DMS79 (cell line): ENCODE results near the gene CDK15.
"Not testable (repeated sequence)": the region's sequence is repeated elsewhere in the genome, so short reads cannot be mapped to it uniquely, and the experiment has no call there.

Source experiments
- DNase-seq: peaks from one replicate; lab custom pipeline; 2025; lab: John Stamatoyannopoulos, UW

CDK15 gene

GRCh38 chr2:201806442-201807170 lies at the start of gene CDK15:
CDK15 (plus strand) TSS chr2:201806537; CDS start chr2:201806665, 128 bp downstream.
- DNase-seq = no peak

GRCh38 chr2:201758234-201758633 lies 48.1 kb upstream of the CDK15 start:
- DNase-seq = no peak

DNA sequence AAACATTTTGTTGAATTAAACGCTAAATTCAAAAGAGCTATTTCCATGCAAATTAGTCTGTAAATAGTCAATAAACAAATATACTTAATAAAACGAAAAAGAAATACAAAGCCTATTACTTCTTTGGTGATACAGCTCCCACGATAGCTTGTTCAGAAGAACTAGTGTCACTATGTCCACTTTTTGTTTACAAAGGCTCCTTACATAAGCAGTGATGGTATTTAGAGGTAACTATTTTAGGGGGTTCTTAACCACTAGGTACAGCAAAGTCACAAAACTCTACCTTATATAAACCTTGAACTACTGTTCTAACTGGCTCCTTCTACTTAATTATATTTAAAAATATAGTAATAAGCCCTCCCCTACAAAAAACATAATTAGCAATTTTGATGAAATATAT lies 47.5 kb upstream of the CDK15 start:
- DNase-seq = no peak

DNA sequence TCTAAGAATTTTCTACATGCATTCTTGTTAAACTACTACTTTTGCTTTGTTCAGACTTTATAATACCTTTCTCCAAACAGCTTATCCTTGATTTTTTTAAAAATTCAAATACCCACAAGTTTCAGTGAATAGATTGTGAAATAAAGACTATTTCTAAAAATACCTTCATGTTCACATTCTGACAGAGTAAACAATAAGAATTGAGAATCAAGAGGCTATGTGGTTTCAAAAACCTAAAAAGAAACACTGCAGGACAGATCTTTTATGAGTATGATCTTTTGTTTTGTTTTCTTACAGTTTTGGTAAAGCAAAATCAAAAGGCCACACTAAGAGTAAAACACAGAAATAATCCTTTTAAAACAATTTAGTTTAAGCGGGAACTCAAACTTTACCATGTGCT lies 46.8 kb upstream of the CDK15 start:
- DNase-seq = no peak

GRCh38 chr2:201761101-201761500 lies 45.2 kb upstream of the CDK15 start:
- no peak for DNase-seq

DNA sequence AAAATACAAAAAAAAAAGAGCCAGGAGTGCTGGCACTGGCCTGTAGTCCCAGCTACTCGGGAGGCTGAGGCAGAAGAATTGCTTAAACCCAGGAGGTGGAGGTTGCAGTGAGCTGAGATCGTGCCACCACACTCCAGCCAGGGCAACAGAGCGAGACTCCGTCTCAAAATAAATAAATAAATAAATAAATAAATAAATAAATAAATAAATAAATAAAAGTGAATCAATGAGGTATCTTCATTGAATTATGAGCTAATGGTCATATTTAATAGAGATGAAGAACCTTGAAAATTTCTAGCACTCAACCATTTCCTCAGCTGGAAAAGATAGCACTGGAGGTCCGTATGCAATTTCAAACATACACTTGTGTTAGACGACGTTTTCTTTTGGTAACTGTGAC lies 41.9 kb upstream of the CDK15 start:
- DNase-seq = not testable (repeated sequence)

- DNase-seq = no peak
Measured at GRCh38 chr2:201765799-201766198, 40.5 kb upstream of the CDK15 start.

DNA sequence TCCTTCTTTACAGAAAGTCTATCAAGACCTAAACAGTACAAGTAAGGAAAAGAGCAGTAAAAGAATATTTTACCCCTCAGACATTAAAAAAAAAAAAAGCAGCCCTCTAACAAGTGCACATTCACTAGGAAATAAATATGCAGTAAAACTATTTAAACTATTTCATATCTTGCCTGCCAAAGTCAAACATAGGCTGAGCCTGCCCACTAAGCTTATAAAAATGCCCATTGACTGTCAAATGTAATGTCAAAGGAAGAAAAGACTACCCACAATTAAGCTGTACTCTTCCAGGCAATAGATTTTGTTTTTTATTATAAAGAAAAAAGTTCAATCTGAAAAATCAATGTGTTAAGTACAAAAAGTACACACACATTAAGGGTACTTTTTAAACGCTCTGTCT lies 37.4 kb upstream of the CDK15 start:
- DNase-seq = no peak

DNA sequence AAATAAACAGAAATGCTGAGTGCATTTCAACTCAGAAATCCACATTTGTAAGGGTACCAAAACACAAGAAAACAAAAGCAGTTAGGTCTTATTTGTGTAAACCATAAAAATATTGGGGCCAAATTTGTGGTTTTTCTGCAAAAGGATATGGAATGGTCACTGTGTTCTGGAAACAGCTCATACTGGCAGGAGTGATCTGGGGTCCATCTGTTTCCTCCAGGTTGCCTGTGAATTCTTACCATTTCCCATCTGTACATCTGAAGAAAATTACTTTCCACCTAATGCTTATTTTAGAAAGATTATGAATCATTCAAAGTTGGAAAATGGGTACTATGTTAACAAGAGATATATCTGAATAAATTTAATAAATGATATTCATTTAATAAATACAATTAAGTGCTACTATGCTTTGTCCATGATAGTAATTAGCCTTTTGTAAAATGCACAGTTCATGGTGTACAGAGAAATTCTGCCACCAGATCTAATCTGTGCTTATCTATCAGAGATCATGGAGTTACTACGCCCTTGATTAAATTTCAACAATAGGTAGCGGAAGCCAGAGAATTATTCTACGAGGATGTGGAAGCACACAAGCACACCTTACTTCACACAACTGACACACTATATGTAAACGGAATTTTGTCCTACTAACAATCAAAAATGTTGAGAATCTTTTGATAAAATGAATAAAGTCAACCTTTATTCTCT lies 36.5 kb upstream of the CDK15 start:
- no peak for DNase-seq

DNA sequence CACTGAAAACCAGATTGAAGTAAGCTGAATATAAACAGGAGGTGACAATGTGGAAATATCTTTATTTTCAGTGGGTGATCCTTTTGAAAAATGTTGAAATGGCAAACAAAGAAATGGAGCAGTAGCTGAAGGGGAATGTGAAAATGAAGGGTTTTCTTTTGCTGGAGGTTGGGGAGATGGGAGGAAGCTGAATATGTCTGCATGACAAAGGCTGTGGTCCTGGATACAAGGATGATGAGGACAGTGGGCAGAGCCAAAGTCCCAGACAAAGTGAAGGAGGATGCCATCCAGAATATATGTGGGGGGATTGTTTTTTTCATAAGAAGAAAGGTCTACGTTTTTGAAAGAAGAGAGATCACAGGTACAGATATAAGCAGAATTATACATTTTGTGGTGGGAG lies 32.3 kb upstream of the CDK15 start:
- no peak for DNase-seq

- no peak for DNase-seq
Measured at GRCh38 chr2:201774546-201774945, 31.8 kb upstream of the CDK15 start.

GRCh38 chr2:201775326-201775725 lies 31.0 kb upstream of the CDK15 start:
- DNase-seq = no peak

DNA sequence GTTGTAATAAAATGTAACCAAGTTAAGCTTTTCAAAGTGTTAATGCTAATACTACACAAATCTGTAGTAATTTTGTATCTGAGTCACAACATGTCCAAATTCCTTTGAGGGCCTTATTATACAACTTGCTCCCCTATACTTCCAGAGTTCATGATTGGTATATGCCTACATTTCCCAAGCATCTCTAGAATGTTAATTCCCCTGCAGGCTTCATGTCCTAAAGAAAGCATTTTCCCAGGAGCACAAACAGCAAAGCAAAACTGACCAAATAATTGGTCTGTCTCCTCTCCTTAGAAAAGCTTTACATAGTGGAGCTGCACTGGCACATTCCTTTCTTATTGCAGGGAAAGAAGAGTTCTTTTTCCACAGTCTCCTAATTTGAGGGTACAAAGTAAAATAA lies 29.3 kb upstream of the CDK15 start:
- no peak for DNase-seq

DNA sequence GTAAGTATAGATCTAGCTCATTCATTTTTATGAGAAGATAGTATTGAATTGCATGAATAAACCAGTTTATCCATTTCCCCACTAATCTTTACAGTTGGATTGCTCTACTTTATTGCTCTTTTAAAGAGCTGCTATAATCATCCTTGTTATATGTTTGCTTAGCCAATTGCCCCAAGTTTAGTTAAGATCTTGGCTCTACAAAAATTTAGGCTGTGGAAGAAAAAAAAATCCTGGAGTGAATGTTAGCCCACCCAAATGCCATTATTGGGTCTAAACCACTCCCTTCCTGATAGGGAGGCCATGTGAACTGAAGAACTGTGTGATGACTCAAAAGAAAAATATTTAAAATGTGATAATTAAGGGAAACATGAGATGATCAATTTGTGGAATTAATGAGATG lies 28.5 kb upstream of the CDK15 start:
- no peak for DNase-seq

- no peak for DNase-seq
Measured at GRCh38 chr2:201779901-201780673, 26.2 kb upstream of the CDK15 start.

DNA sequence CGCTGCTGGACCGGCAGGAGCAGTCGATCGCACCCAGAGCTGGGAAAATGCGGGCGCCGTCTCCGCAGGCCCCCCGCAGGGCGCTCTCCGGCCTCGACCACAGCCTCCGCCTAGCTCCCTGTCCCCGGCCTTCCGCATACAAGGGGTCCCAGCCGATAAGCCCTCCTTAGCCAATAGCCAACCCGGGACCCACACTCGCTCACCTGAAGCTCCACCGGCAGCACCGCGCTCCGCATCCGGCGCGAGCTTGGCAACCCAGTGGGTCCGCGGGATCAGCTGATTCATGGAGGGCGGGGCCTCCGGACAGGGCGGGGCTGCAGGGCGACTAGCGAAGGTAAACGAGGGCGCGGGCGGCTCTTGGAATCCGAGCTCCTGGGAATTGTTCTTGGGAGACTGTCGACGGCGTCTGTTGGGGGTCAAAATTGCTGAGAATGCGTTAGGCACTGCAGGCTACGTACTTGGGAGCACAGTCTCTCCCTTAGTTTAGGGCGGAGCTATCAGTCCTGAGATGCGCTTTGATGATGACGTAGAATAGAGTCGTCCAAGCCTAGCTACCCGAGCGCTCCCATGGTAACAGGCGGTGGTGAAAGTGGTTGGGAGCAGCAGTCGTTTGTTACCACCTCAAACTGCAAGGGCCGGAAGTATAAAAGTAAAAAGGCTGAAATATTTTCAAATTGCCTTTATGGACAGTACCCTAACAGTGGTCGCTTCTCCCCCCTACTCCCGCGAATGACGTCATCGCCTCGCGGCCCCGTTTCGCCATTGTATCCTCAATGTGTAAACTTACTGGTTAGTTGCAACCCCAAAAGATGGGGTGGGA lies 25.5 kb upstream of the CDK15 start, which contains the start of gene ALS2:
Gene ALS2, minus strand, starts transcription at position 260 of the 820 bp plus-strand sequence. CDS start 12,048 bp downstream, outside the sequence.
- peak; percentile 97 for DNase-seq

DNA sequence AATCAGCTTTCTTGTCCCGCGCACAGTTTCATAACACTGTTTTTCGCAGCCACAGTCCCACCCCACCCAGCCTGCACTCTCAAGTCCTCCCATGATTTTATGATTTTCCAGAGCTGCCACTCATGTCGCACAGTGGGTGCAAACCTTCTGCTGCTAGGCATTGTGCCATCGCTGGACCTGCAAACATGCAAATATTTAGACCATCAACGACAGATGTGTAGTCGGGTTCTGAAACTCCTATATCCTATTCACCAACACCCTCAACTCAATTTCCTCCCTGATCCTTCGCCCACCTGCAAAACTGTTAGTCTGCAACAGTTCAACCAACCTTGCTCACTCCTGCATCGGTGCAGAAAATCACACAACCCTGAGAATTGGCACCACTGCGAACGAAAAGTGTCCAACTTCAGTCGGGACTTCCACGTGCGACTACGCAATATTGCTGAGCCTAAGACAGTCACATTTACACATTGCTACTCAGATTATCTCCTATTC lies 24.7 kb upstream of the CDK15 start:
- DNase-seq = peak; percentile 5

DNA sequence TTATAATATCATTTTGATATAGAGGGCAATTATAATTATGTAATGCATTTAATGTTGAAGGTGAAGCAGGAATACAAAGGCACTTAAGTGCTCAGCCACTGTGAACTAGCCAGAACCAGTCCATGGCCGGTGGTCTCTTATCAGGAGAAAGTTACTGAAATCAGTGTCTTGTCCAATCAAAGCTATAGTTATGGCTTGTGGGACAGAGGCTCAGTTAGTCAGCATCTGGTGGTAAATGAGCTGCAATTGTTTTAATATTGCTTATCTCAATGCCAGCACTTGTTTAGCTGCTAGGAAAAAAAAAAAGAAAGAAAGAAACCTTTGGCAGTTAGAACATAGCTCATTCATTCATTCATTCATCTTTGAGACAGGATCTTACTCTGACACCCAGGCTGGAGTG lies 21.8 kb upstream of the CDK15 start:
- no peak for DNase-seq

DNA sequence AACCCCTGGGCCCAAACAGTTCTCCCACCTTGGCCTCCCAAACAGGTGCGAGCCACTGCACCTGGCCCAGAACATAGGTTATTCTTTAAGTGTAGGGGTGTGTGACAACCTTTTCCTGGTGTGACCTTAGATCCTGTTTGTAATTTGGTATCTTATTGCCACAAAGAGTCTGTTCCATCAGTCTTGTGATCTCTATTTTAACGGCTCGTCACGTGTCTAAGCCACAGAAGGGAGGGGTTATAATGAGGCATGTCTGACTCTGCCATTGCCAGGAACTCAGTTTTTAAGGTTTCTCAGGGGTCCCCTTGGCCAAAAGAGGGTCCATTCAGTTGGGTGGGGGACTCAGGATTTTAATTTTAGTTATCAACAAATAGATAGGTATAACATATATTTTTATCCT lies 21.2 kb upstream of the CDK15 start:
- no peak for DNase-seq

DNA sequence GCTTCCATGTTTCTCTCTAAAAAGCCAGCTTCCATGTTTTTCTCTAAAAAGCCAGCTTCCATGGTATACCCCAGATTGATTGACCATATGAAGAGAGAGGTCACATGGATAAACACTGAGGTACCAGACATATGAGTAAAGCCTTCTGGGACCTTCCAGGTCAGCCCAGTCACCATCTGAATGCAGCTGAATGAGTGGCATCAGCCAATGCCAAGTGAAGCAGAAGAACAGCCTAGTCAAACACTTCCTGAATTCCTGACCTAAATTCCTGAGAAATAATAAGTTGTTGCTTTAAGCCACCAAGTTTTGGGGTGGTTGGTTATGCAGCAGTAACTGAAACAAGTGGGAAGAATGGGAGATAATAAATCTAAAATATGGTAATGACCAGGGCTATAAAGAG lies 19.9 kb upstream of the CDK15 start:
- DNase-seq = no peak

- DNase-seq = no peak
Measured at GRCh38 chr2:201788371-201788770, 18.0 kb upstream of the CDK15 start.

DNA sequence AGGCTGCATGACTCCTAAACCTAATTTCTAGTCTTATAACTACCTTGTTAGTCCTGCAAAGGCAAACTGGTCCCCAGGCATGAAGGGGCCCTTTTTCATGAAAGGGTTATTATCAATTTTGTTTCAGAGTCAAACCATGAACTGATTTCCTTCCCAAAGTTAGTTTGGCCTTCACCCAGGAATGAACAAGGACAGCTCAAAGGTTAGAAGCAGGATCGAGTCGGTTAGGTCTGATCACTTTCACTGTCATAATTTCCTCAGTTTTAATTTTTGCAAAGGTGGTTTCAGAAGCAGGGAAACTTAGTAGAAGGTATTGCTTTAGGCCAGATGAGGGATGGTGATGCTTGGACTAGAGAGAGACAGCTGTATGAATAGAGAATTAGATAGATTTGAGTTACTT lies 16.9 kb upstream of the CDK15 start:
- no peak for DNase-seq
